Hematopoietic multipotent progenitor cell treated with erythropoietin and hydrocortisone succinate and interleukin-3 and kit ligand, for 8 days (in vitro differentiated cells): Measurements from ENCODE around the gene MYOM3.

Source experiments
- DNase-seq: peaks from one replicate; pipeline ENCODE4 v3.0.0-alpha.2; 2015

MYOM3 gene

GRCh38 chr1:24095140-24095859 lies 16.6 kb downstream of the MYOM3 start:
- DNase-seq = no peak

- DNase-seq = no peak
These were observed 17.4 kb downstream of the MYOM3 start for GRCh38 chr1:24094554-24094953.

- DNase-seq = no peak
These were observed 18.2 kb downstream of the MYOM3 start for GRCh38 chr1:24093732-24094131.

GRCh38 chr1:24092979-24093378 lies 19.0 kb downstream of the MYOM3 start:
- no peak for DNase-seq

- DNase-seq = no peak
These were observed 19.9 kb downstream of the MYOM3 start for GRCh38 chr1:24091971-24092482.

GRCh38 chr1:24090736-24091135 lies 21.2 kb downstream of the MYOM3 start:
- DNase-seq = no peak

- DNase-seq = no peak
These were observed 22.0 kb downstream of the MYOM3 start for GRCh38 chr1:24089743-24090555.

GRCh38 chr1:24089027-24089742 lies 22.8 kb downstream of the MYOM3 start:
- DNase-seq = no peak

GRCh38 chr1:24086466-24086865 lies 25.5 kb downstream of the MYOM3 start:
- DNase-seq = no peak

- no peak for DNase-seq
These were observed 26.4 kb downstream of the MYOM3 start for GRCh38 chr1:24085546-24085945.

- DNase-seq = no peak
These were observed 26.9 kb downstream of the MYOM3 start for GRCh38 chr1:24085007-24085406.

GRCh38 chr1:24084050-24084449 lies 27.9 kb downstream of the MYOM3 start:
- DNase-seq = no peak

GRCh38 chr1:24082372-24082771 lies 29.6 kb downstream of the MYOM3 start:
- DNase-seq = no peak

GRCh38 chr1:24081190-24081589 lies 30.7 kb downstream of the MYOM3 start:
- DNase-seq = no peak

- no peak for DNase-seq
These were observed 31.8 kb downstream of the MYOM3 start for GRCh38 chr1:24080131-24080530.

GRCh38 chr1:24077278-24077978 lies 34.5 kb downstream of the MYOM3 start:
- DNase-seq = no peak

- DNase-seq = no peak
These were observed 36.0 kb downstream of the MYOM3 start for GRCh38 chr1:24075946-24076345.

GRCh38 chr1:24075590-24075854 lies 36.4 kb downstream of the MYOM3 start:
- no peak for DNase-seq

- DNase-seq = no peak
These were observed 36.9 kb downstream of the MYOM3 start for GRCh38 chr1:24074817-24075589.

GRCh38 chr1:24074196-24074595 lies 37.7 kb downstream of the MYOM3 start:
- DNase-seq = no peak

- no peak for DNase-seq
These were observed 40.0 kb downstream of the MYOM3 start for GRCh38 chr1:24071941-24072340.

GRCh38 chr1:24070821-24071393 lies 41.0 kb downstream of the MYOM3 start:
- DNase-seq = peak; percentile 77
